IMR-90 (cell line): ENCODE data around the gene GABRB3. TPM values are rescaled to one million over a fixed set of nuclear protein-coding genes. Genes with fewer than 3 reads are reported as not detected.

Source experiments
- ATAC-seq: fragments of 200-7000 bp; cut with Tn5 transposase; 2 replicates; pipeline ENCODE4 v1.9.1; 2020; ENCODE audit warnings: low read depth, mild to moderate bottlenecking, moderate library complexity
- BruUV-seq: library from RNA; stranded (reverse); fragments of 400-500 nt; replicated peaks from 2 replicates; lab custom pipeline; 2021; lab: Mats Ljungman, UMichigan
- CTCF ChIA-PET: fragments of 300-600 bp; formaldehyde crosslinking; extraction: SDS; loops from one replicate; lab custom pipeline; 2021; ENCODE audit warnings: antibody characterized with exemption; lab: Yijun Ruan, JAX
- POLR2A ChIA-PET: fragments of 300-600 bp; sonication (Branson Sonifier 250); formaldehyde crosslinking; loops from one replicate; lab custom pipeline; 2022; ENCODE audit warnings: antibody characterized with exemption; ENCODE audit not compliant: unreplicated experiment; lab: Charles Lee
- DNase-seq: peaks from one replicate; pipeline ENCODE4 v3.0.0; 2013
- H2AFZ ChIP-seq: replicated peaks from 2 replicates; pipeline ENCODE3; 2013; ENCODE audit warnings: low read length, mild to moderate bottlenecking; ENCODE audit not compliant: poor library complexity
- H2AK5ac ChIP-seq: 2 replicates; pipeline ENCODE4 v1.6.1; 2013; ENCODE audit warnings: low read depth, low read length, inconsistent platforms
- H2AK9ac ChIP-seq: replicated peaks from 2 replicates; pipeline ENCODE3; 2013; ENCODE audit warnings: mild to moderate bottlenecking, low read depth, low read length, moderate library complexity; ENCODE audit not compliant: poor library complexity
- H2BK120ac ChIP-seq: 2 replicates; pipeline ENCODE4 v1.6.1; 2013; ENCODE audit warnings: low read depth, low read length, inconsistent platforms
- H2BK15ac ChIP-seq: 3 replicates; pipeline ENCODE4 v1.6.1; 2013; ENCODE audit warnings: low read depth, low read length, inconsistent platforms
- H2BK20ac ChIP-seq: 2 replicates; pipeline ENCODE4 v1.6.1; 2013; ENCODE audit warnings: low read depth, mild to moderate bottlenecking, inconsistent platforms, low read length, moderate library complexity
- H2BK5ac ChIP-seq: 2 replicates; pipeline ENCODE4 v1.6.1; 2013; ENCODE audit warnings: mild to moderate bottlenecking, low read depth, low read length, inconsistent platforms; ENCODE audit not compliant: poor library complexity, severe bottlenecking
- H3K14ac ChIP-seq: replicated peaks from 2 replicates; pipeline ENCODE4 v1.6.1; 2013; ENCODE audit warnings: low read depth, low read length, inconsistent platforms
- H3K18ac ChIP-seq: 2 replicates; pipeline ENCODE4 v1.6.1; 2013; ENCODE audit warnings: low read depth, low read length, control low read depth
- H3K23ac ChIP-seq: 2 replicates; pipeline ENCODE4 v1.6.1; 2013; ENCODE audit warnings: low read depth, low read length, inconsistent platforms
- H3K27ac ChIP-seq: 2 replicates; pipeline ENCODE4 v1.5.1; 2013; ENCODE audit warnings: mild to moderate bottlenecking, control low read depth, low read length; ENCODE audit not compliant: insufficient read depth
- H3K27me3 ChIP-seq: 2 replicates; pipeline ENCODE4 v1.6.1; 2013; ENCODE audit warnings: low read length; ENCODE audit not compliant: control insufficient read depth, insufficient read depth
- H3K36me3 ChIP-seq: 2 replicates; pipeline ENCODE4 v1.6.1; 2013; ENCODE audit warnings: low read length, mixed read lengths; ENCODE audit not compliant: control insufficient read depth, insufficient read depth
- H3K4ac ChIP-seq: 2 replicates; pipeline ENCODE4 v1.6.1; 2013; ENCODE audit warnings: low read depth, low read length, inconsistent platforms
- H3K4me1 ChIP-seq: 2 replicates; pipeline ENCODE4 v1.6.1; 2013; ENCODE audit warnings: low read length, mixed read lengths; ENCODE audit not compliant: control insufficient read depth, insufficient read depth
- H3K4me2 ChIP-seq: 2 replicates; pipeline ENCODE4 v1.6.1; 2013; ENCODE audit warnings: low read depth, mild to moderate bottlenecking, control low read depth, low read length, moderate library complexity
- H3K4me3 ChIP-seq: 2 replicates; pipeline ENCODE4 v1.5.1; 2013; ENCODE audit warnings: low read depth, mild to moderate bottlenecking, control low read depth, low read length, moderate library complexity; ENCODE audit not compliant: insufficient read depth
- H3K56ac ChIP-seq: 2 replicates; pipeline ENCODE4 v1.6.1; 2013; ENCODE audit warnings: low read length, inconsistent platforms; ENCODE audit not compliant: insufficient read depth; ENCODE audit errors: extremely low read depth
- H3K79me1 ChIP-seq, 2 experiments: 2 replicates each; pipeline ENCODE4 v1.6.1; 2013; ENCODE audit warnings: low read length in 2 of 2, inconsistent platforms in 1 of 2, low read depth in 1 of 2
- H3K9ac ChIP-seq: 2 replicates; pipeline ENCODE4 v1.6.1; 2013; ENCODE audit warnings: low read depth, low read length, control low read depth
- H3K9me1 ChIP-seq: 2 replicates; pipeline ENCODE4 v1.6.1; 2013; ENCODE audit warnings: low read length, inconsistent platforms; ENCODE audit not compliant: insufficient read depth
- H3K9me3 ChIP-seq: 2 replicates; pipeline ENCODE4 v1.6.1; 2013; ENCODE audit warnings: low read length; ENCODE audit not compliant: control insufficient read depth, insufficient read depth
- H4K20me1 ChIP-seq: 2 replicates; pipeline ENCODE4 v1.6.1; 2013; ENCODE audit warnings: low read length, inconsistent platforms; ENCODE audit not compliant: insufficient read depth
- H4K5ac ChIP-seq: 2 replicates; pipeline ENCODE4 v1.6.1; 2013; ENCODE audit warnings: mild to moderate bottlenecking, low read depth, low read length, control low read depth
- H4K8ac ChIP-seq, 2 experiments: 2 replicates each; pipeline ENCODE4 v1.6.1; 2013; ENCODE audit warnings: low read depth in 2 of 2, low read length in 2 of 2, control low read depth in 1 of 2, inconsistent platforms in 1 of 2
- H4K91ac ChIP-seq: 2 replicates; pipeline ENCODE4 v1.6.1; 2013; ENCODE audit warnings: low read depth, low read length, inconsistent platforms; ENCODE audit not compliant: insufficient read depth
- MXI1 ChIP-seq: IDR thresholded peaks from 2 replicates; pipeline ENCODE4 v1.6.1; 2012; ENCODE audit warnings: low read depth, mild to moderate bottlenecking, low read length, moderate library complexity, borderline replicate concordance
- WGBS, 2 experiments: methylation state at CpG; one replicate each; pipeline versions ENCODE4 v1.1.5 to v1.1.7; 2013; ENCODE audit warnings: missing lambda C conversion rate in 2 of 2; ENCODE audit not compliant: insufficient read length in 1 of 2; ENCODE audit errors: extremely low coverage in 2 of 2; 5-methylcytosine and 5-hydroxymethylcytosine counted together
- dilution Hi-C: fragments of 300-500 bp; cut with HindIII; formaldehyde crosslinking; loops from one replicate; pipeline ENCODE4 v1.14.3; 2018; ENCODE audit warnings: low sequenced_read_pairs; ENCODE audit not compliant: unreplicated experiment
- in situ Hi-C: fragments of 300-500 bp; cut with MboI; formaldehyde crosslinking; loops from 3 replicates; pipeline ENCODE4 v1.14.3; 2019; ENCODE audit warnings: low sequenced_read_pairs, inconsistent platforms, mixed read lengths
- intact Hi-C: fragments of 100-400 bp; cut with micrococcal nuclease; formaldehyde crosslinking; loops from 2 replicates; pipeline ENCODE4 v1.10.0; 2022
- polyA plus RNA-seq, 3 experiments: library from polyadenylated mRNA; depleted of rRNA; stranded (reverse); fragments of >200 nt; gene quantifications; 2 replicates each; pipeline ENCODE4 v1.2.3, GENCODE V29; 2012; ENCODE audit warnings: low replicate concordance in 1 of 3
- total RNA-seq: library from RNA; depleted of rRNA; stranded (reverse); fragments of >200 nt; gene quantifications from 2 replicates; pipeline ENCODE4 v1.2.3, GENCODE V29; 2012

The GABRB3 gene
- total and polyA plus RNA-seq, 2 of the 4 experiments (the other 2 are of a cell fraction), result 0.36 to 0.54 TPM

DNA sequence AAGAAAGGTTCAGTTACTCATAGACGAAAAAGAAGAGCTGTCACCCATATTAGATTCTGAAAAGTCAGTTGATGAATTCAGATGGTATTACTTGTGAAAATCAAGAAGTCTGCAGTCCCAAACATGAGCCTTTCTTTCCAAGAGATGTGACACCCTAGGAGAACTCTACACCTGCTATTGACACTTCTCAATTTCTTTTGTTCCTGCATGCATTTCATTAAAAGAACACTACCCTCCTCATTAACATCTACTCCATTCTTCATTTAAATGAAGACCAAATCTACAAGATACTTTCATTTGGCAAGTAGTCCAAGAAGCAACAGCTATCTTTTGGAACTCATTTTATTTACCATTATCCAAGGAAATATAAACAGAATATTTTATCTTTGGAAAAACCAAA is 6.6 kb downstream of the GABRB3 start:
- WGBS, 2 experiments, result no CpG with 5 or more reads among the region's 1 CpG
- Histone ChIP-seq H3K14ac (no peak overlapping the region), H3K56ac (no peak overlapping the region), H2BK120ac (no peak overlapping the region), H4K5ac (no peak overlapping the region), H3K9me1 (no peaks in the 10 kb centered on the region), H4K20me1 (no peaks in the 10 kb centered on the region), H3K4me3 (no peak overlapping the region), H4K8ac (no peak overlapping the region), H3K27ac (no peak overlapping the region), H3K9me3 (no peaks in the 10 kb centered on the region), H4K91ac (no peak overlapping the region), H3K4me2 (no peak overlapping the region), H2AFZ (no peak overlapping the region), H3K36me3 (no peaks in the 10 kb centered on the region), H2BK5ac (no peak overlapping the region), H3K79me1 (no peaks in the 10 kb centered on the region), H3K27me3 (no peaks in the 10 kb centered on the region), H3K23ac (no peak overlapping the region), H2BK15ac (no peak overlapping the region), H2BK20ac (no peak overlapping the region), H3K4me1 (no peaks in the 10 kb centered on the region), H3K4ac (no peak overlapping the region), H2AK9ac (no peak overlapping the region), H2AK5ac (no peak overlapping the region), H3K9ac (no peak overlapping the region), H3K18ac (no peak overlapping the region)
- ATAC-seq (no peak), DNase-seq (no peak)
- dilution Hi-C loops, result no loop called here
- ChIA-PET CTCF (no interaction called here), POLR2A (no interaction called here)
- intact Hi-C loops, result no loop called here
- in situ Hi-C loops, result loop anchor here (10.0 to 25.0 kb wide), 2 partner anchors 61 to 429 kb away; no protein-coding TSS in a partner anchor
- BruUV-seq, result no TSS peak
- TF ChIP-seq MXI1, result no peak
